Body of pancreas (tissue), 4 donors: Measurements from ENCODE around the gene TOR2A. TPM values are rescaled to one million over a fixed set of nuclear protein-coding genes. Genes with fewer than 3 reads are reported as not detected.

Experiments
- ATAC-seq: fragments of 150-250 bp; one replicate; pipeline ENCODE4 v1.9.1; 2016
- DNase-seq, 4 donors: peaks; one replicate each; pipeline ENCODE4 v3.0.0-alpha.2; 2019
- H3K27ac ChIP-seq, 4 donors: fragments of 200-600 bp; sonication (generic); 1 replicate in 3 of 4; 2 replicates in 1 of 4; pipeline versions ENCODE4 v1.5.1 to v1.6.1; 2016 to 2019; ENCODE audit warnings: mild to moderate bottlenecking in 1 of 4, mixed read lengths in 1 of 4, moderate library complexity in 1 of 4
- H3K27me3 ChIP-seq, 2 donors: fragments of 200-600 bp; sonication (generic); one replicate each; pipeline ENCODE4 v1.6.0; 2016; ENCODE audit warnings: mild to moderate bottlenecking in 1 of 2
- H3K36me3 ChIP-seq, 2 donors: fragments of 200-600 bp; sonication (generic); replicated peaks in 1 of 2; 2 replicates each; pipeline ENCODE4 v1.5.1; 2016; ENCODE audit warnings: low read depth in 2 of 2; ENCODE audit not compliant: insufficient read depth in 1 of 2
- H3K4me1 ChIP-seq: fragments of 200-600 bp; sonication (generic); one replicate; pipeline ENCODE4 v1.6.0; 2016
- H3K4me3 ChIP-seq, 2 donors: fragments of 200-600 bp; sonication (generic); 1 replicate in 1 of 2; 2 replicates in 1 of 2; pipeline ENCODE4 v1.5.1; 2016 to 2019
- H3K9me3 ChIP-seq, 3 donors: fragments of 200-600 bp; sonication (generic); 1 replicate in 2 of 3; 2 replicates in 1 of 3; pipeline ENCODE4 v1.5.1; 2016
- POLR2A ChIP-seq, 3 donors: fragments of 450-650 bp; IDR thresholded peaks; one replicate each; pipeline ENCODE4 v1.6.1; 2016; ENCODE audit warnings: antibody characterized with exemption in 3 of 3, mild to moderate bottlenecking in 2 of 3
- WGBS, 2 donors: methylation state at CpG; one replicate each; pipeline ENCODE4 v1.1.5; 2017; 5-methylcytosine and 5-hydroxymethylcytosine counted together
- intact Hi-C: fragments of 100-400 bp; cut with DNase I; formaldehyde crosslinking; loops from one replicate; pipeline ENCODE4 v1.15.1; 2023
- total RNA-seq, 2 donors: library from RNA; depleted of rRNA; stranded (reverse); fragments of >200 nt; gene quantifications; one replicate each; pipeline ENCODE4 v1.1.0, GENCODE V29; 2016
- TF ChIP-seq, protein P1 (sequence below), 7 experiments: fragments of 450-650 bp in 4 of 7; fragments of 200-600 bp in 3 of 7; sonication (generic) in 3 of 7; IDR thresholded peaks; one replicate each; pipeline ENCODE4 v1.5.1; 2016 to 2019; ENCODE audit warnings: antibody characterized with exemption in 7 of 7

TOR2A gene
- total RNA-seq, 2 donors from 2014 or later = 8.3 to 14.2 TPM

DNA sequence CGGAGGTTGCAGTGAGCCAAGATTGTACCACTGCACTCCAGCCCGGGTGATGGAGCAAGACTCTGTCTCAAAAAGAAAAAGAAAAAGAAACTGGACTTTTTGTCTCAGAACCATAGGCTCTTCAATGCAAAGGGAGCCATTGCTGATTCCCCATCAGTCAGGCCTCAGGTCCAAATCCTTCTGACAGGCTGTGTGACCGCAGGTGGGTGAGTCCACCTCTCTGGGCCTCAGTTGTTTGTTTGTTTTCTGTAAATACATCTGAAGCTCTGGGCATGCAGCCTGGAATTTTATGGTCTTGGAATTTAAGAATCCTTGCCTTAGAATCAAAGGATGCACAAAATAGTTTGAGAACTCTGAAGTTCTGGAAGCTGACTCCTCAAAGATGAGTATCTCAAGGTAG, 21.1 kb upstream of the TOR2A start:
- no peak overlapping the region for H3K4me3 ChIP-seq

DNA sequence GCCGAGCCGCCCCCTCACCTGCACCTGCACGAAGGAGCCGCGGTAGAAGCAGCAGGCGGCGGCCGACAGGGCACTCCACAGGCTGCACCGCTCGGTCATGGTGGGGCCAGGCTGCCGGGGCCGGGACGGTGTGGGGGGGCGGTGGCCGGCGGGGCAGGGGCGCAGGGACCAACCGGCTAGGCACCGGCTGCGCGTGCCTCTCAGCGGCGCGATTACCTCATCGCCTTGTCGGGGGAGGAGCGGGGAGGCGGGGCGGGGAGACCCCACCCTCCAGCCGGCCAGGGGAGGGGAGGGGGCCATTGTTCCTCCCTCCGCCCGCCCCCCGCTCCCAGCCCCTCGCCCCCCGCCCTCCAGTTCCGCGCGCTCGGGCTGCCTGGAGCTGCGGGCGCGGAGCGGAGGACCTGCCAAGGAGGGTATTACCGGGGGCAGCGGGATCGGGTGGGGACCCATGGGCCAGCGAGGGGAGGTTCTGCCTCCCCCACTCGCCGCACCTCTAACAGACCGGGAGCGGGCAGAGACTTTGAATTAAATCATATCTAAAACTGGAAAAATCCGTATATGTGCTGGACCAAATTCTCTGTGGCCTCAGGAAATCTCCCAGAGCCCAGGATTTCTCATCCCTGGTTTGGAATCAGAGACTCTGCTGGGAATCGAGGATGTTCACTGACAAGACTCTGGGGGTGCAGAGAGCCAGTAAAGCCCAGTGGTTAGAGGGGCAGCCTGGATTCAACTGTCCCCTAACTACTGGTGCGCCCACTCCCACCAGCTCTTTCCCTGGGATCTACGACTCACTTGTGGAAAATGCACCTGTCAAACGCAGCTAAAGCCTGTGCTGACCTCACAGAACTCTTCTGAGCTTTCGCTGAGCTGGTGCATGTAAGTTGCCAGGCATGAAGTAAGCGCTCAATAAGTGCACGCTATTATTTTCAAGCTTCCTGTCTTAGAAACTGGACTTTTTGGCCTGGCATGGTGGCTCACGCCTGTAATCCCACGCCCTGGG, 20.3 kb upstream of the TOR2A start:
- 17 to 61% methylated on average over 9 to 49 of the region's 61 CpGs for WGBS, 2 donors
- Histone ChIP-seq H3K4me1 (peaks cover 7% of the 10 kb centered on the region), H3K9me3 (no peaks in the 10 kb centered on the region), H3K27ac (no peak overlapping the region), H3K27me3 (peaks cover 0 to 15% of the 10 kb centered on the region in 2 donors), H3K4me3 (no peak overlapping the region), H3K36me3 (no peaks in the 10 kb centered on the region)
- TF ChIP-seq POLR2A (IDR thresholded peaks at IDR 0.05) = no peak
- TF ChIP-seq, protein P1, sequence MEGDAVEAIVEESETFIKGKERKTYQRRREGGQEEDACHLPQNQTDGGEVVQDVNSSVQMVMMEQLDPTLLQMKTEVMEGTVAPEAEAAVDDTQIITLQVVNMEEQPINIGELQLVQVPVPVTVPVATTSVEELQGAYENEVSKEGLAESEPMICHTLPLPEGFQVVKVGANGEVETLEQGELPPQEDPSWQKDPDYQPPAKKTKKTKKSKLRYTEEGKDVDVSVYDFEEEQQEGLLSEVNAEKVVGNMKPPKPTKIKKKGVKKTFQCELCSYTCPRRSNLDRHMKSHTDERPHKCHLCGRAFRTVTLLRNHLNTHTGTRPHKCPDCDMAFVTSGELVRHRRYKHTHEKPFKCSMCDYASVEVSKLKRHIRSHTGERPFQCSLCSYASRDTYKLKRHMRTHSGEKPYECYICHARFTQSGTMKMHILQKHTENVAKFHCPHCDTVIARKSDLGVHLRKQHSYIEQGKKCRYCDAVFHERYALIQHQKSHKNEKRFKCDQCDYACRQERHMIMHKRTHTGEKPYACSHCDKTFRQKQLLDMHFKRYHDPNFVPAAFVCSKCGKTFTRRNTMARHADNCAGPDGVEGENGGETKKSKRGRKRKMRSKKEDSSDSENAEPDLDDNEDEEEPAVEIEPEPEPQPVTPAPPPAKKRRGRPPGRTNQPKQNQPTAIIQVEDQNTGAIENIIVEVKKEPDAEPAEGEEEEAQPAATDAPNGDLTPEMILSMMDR (IDR thresholded peaks at IDR 0.05) = no peak
- intact Hi-C loops = no loop called here
- ATAC-seq (peak; percentile 25), DNase-seq (no peak)

More for the DNA sequence above, 21.1 kb upstream of the TOR2A start:
- no peak for ATAC-seq
- no peak overlapping the region for H3K27ac ChIP-seq
- intact Hi-C loops = no loop called here
- peaks cover 7% of the 10 kb centered on the region for H3K4me1 ChIP-seq
- no peaks in the 10 kb centered on the region for H3K9me3 ChIP-seq
- DNase-seq = no peak
- no peaks in the 10 kb centered on the region for H3K36me3 ChIP-seq
- WGBS, 2 donors = 81 to 86% methylated on average over 3 of the region's 3 CpGs
- H3K27me3 ChIP-seq = peaks cover 0 to 15% of the 10 kb centered on the region in 2 donors
- no peak for TF ChIP-seq POLR2A (IDR thresholded peaks at IDR 0.05)
- TF ChIP-seq, protein P1 (IDR thresholded peaks at IDR 0.05) = no peak

- intact Hi-C loops = no loop called here
- no peak overlapping the region for H3K4me3 ChIP-seq
- H3K4me1 ChIP-seq = peaks cover 7% of the 10 kb centered on the region
- ATAC-seq (peak; percentile 27), DNase-seq (no peak)
- no peaks in the 10 kb centered on the region for H3K36me3 ChIP-seq
- WGBS, 2 donors = 11 to 14% methylated on average over 15 to 80 of the region's 86 CpGs
- H3K27ac ChIP-seq = no peak overlapping the region
- H3K9me3 ChIP-seq = no peaks in the 10 kb centered on the region
- H3K27me3 ChIP-seq = peaks cover 0 to 15% of the 10 kb centered on the region in 2 donors
- TF ChIP-seq POLR2A (IDR thresholded peaks at IDR 0.05) = no peak
- TF ChIP-seq, protein P1 (IDR thresholded peaks at IDR 0.05) = no peak
These were observed 19.3 kb upstream of the TOR2A start for GRCh38 chr9:127754099-127755060.

- intact Hi-C loops = no loop called here
- Histone ChIP-seq H3K4me3 (no peak overlapping the region), H3K27ac (no peak overlapping the region), H3K9me3 (no peaks in the 10 kb centered on the region), H3K4me1 (peaks cover 7% of the 10 kb centered on the region), H3K36me3 (no peaks in the 10 kb centered on the region), H3K27me3 (peaks cover 0 to 15% of the 10 kb centered on the region in 2 donors)
- no peak for TF ChIP-seq POLR2A (IDR thresholded peaks at IDR 0.05)
- TF ChIP-seq, protein P1 (IDR thresholded peaks at IDR 0.05) = no peak
- no peak for ATAC-seq
- WGBS, 2 donors = 48 to 56% methylated on average over 6 to 8 of the region's 8 CpGs
- no peak for DNase-seq
These were observed 18.5 kb upstream of the TOR2A start for GRCh38 chr9:127753622-127754021.
